Left colon (tissue), 2 donors: ENCODE results near the gene ARHGAP28. TPM values are rescaled to one million over a fixed set of nuclear protein-coding genes. Genes with fewer than 3 reads are reported as not detected.
A peak's percentile ranks its signal among the peaks of the same experiment; 100 is the strongest.
"Not testable (repeated sequence)": the region's sequence is repeated elsewhere in the genome, so short reads cannot be mapped to it uniquely, and the experiment has no call there.

ENCODE experiments used
- ATAC-seq: fragments of 200-7000 bp; cut with Tn5 transposase; one replicate; pipeline ENCODE4 v1.9.1; 2020; ENCODE audit warnings: mild to moderate bottlenecking, moderate library complexity
- DNase-seq, 2 donors: peaks; one replicate each; pipeline ENCODE4 v3.0.0-alpha.2; 2020
- intact Hi-C, 2 donors: fragments of 100-400 bp; cut with DNase I in 1 of 2; cut with micrococcal nuclease in 1 of 2; formaldehyde crosslinking; loops; one replicate each; pipeline versions ENCODE4 v1.11.2 to v1.14.0; 2022; cut with DNase I, micrococcal nuclease
- total RNA-seq, 2 donors: library from RNA; stranded (reverse); fragmentation: NEBNext Ultra II Directional; extraction: Animal tissue kit (Norgen Biotek cat#: 25700); gene quantifications; one replicate each; pipeline ENCODE4 v1.2.1, GENCODE V29; 2021
- donor health status: DM: no; HTN: no; CAD: no.
- donor health status: DM: yes; HTN: yes; CAD: no.

The ARHGAP28 gene
- total RNA-seq, 2 donors from 2014 or later = 2.1 to 6.5 TPM

DNA sequence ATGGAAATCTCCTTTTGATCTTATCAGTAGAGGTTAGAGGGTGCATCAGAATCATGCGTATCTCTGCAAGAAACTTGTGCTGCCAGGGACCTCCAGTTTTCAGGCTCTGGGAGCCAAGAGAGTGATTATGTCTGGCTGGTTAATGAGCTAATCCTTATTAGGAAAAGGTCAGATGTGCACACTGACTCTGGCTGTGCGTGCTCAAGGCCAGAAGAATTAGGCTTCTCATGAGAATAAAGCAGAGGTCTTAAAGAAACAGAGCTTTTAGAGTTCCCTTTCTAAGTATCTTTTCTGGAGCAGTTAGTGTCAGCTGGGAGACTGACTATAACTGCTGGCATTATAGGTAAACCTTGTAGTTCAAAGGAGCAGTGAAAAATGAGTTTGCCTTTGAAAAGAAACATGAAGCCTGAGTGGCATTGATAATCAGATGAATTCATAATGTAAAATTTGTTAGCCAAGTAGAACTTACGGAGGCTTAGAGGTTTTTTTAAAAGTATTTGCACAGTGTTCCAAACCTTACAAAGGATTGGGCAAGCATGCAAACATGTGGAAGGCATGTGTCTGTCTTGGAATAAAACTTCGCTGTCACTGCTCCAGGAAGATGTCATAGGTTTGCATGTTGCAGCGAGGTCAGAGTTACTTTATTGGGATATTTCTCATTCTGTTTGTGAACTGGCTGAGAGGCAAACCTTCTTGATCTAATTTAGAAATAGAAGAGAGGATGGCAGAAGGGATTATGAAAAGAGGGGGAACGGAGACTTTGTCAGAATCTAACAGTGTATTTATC, 151.7 kb downstream of the ARHGAP28 start:
- no peak for ATAC-seq
- DNase-seq = no peak
- intact Hi-C loops = no loop called here

GRCh38 chr18:6882401-6882800, 152.9 kb downstream of the ARHGAP28 start:
- intact Hi-C loops = no loop called here
- DNase-seq = no peak
- ATAC-seq = no peak

DNA sequence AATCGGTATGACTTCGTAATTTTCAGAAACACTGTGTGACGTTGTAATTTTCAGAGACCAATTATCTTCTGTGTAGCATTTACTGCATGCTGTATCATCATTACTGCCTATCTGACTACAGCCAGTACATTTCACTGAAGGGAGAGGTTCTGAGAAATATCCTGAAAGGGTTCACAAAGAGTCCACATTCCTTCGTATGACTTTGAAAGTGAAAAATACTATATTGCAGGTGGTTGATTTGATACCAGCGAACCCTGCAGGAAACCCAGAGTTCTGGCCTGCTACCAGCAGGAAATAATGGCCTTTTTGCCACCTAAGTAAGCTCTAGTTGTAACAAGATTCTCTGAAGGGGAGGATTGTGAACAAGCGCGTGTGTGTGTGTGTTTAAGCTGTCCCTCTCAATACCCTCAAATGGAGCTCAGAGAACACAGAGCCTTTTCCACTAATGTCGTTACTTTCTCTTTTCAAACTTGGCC, 155.5 kb downstream of the ARHGAP28 start:
- no peak for ATAC-seq
- intact Hi-C loops = no loop called here
- no peak for DNase-seq

- intact Hi-C loops = no loop called here
- DNase-seq (peak in 1 of 2 donors; percentile 15), ATAC-seq (peak; percentile 63)
These were observed 156.7 kb downstream of the ARHGAP28 start for GRCh38 chr18:6885992-6886796.

GRCh38 chr18:6886797-6887330, 157.3 kb downstream of the ARHGAP28 start:
- intact Hi-C loops = no loop called here
- DNase-seq = no peak
- no peak for ATAC-seq

GRCh38 chr18:6891788-6892187, 162.3 kb downstream of the ARHGAP28 start:
- intact Hi-C loops = loop anchor here in 1 of 2 donors (10.0 kb wide), 1 partner anchor 1007 kb away; no protein-coding TSS in a partner anchor
- DNase-seq (no peak), ATAC-seq (no peak)

- DNase-seq = no peak
- intact Hi-C loops = no loop called here
- ATAC-seq = no peak
These were observed 171.9 kb downstream of the ARHGAP28 start for GRCh38 chr18:6901286-6901926.

- no peak for ATAC-seq
- intact Hi-C loops = no loop called here
- DNase-seq = no peak
These were observed 187.6 kb downstream of the ARHGAP28 start for GRCh38 chr18:6917072-6917471.

GRCh38 chr18:6920099-6920955, 190.8 kb downstream of the ARHGAP28 start:
- intact Hi-C loops = loop anchor here in 1 of 2 donors (10.0 kb wide), 2 partner anchors 84 to 254 kb away; no protein-coding TSS in a partner anchor
- peak; percentile 84 for ATAC-seq
- peak; percentile 42 to 77 for DNase-seq

GRCh38 chr18:6921571-6921970, 192.1 kb downstream of the ARHGAP28 start:
- DNase-seq (no peak), ATAC-seq (no peak)
- intact Hi-C loops = loop anchor here in 1 of 2 donors (10.0 kb wide), 2 partner anchors 83 to 253 kb away; no protein-coding TSS in a partner anchor

GRCh38 chr18:6923220-6923619, 193.7 kb downstream of the ARHGAP28 start:
- intact Hi-C loops = loop anchor here in 1 of 2 donors (10.0 kb wide), 2 partner anchors 82 to 252 kb away; no protein-coding TSS in a partner anchor
- ATAC-seq = no peak
- DNase-seq = no peak

GRCh38 chr18:6927153-6927552, 197.6 kb downstream of the ARHGAP28 start:
- intact Hi-C loops = loop anchor here in 1 of 2 donors (10.0 kb wide), 2 partner anchors 78 to 248 kb away; no protein-coding TSS in a partner anchor
- no peak for DNase-seq

DNA sequence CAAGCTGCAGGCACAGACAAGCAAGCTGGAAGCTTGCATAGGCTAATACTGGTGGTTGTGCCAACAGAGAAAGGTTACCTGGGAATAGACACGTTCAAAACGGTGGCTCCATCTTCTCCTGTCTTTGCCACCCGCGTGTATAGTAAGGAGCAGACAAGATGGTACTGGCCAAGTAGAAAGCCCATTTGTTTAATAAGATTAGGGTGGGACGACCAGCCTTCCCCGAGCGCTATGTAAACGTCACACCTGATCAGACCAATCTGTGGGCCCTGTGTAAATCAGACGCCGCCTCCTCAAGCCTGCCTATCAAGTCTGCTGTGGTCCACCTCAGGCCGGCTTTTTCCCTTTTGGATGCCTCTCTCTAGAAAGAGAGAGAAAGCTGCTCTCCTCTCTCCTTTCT, 198.8 kb downstream of the ARHGAP28 start:
- ATAC-seq (peak; percentile 17), DNase-seq (no peak)
- intact Hi-C loops = loop anchor here in 1 of 2 donors (10.0 kb wide), 2 partner anchors 76 to 246 kb away; no protein-coding TSS in a partner anchor

More at GRCh38 chr18:6927153-6927552, 197.6 kb downstream of the ARHGAP28 start:
- ATAC-seq = peak; percentile 40

DNA sequence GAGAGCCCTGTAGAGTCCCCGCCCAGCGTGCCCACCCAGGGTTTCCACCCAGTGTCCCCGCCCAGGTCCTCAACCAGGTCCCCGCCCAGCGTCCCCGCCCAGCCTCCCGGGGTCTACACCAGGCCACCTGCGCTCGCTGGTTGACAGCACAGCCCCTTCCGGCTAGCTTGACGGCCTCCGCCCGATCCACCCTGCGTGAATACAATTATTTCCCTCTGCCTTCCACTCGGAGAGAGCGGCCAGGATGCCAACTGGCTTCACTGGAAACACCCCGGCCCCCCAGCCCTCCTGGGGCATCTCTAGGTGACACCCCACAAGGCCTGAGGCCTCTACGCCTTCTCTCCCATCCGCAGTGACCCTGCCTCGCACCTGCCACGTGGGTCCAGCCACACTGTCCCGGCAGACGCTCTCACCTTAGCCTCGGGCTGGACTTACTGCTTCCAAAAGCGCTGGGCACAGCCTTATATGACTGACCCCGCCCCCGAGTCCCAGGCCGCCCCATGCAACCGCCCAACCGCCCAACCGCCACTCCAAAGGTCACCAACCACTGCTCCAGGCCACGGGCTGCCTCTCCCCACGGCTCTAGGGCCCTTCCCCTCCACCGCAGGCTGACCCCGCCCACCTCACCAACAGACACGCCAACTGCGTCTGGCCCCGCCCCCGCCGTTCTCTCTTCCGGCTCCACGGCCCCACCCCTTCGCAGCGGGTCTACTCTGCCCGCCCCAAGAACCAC, 200.0 kb downstream of the ARHGAP28 start:
- DNase-seq = peak; percentile 52 to 76
- ATAC-seq = peak; percentile 87
- intact Hi-C loops = loop anchor here in 1 of 2 donors (10.0 kb wide), 2 partner anchors 75 to 245 kb away; no protein-coding TSS in a partner anchor

- no peak for ATAC-seq
- no peak for DNase-seq
- intact Hi-C loops = no loop called here
These were observed 205.3 kb downstream of the ARHGAP28 start for GRCh38 chr18:6934859-6935258.

DNA sequence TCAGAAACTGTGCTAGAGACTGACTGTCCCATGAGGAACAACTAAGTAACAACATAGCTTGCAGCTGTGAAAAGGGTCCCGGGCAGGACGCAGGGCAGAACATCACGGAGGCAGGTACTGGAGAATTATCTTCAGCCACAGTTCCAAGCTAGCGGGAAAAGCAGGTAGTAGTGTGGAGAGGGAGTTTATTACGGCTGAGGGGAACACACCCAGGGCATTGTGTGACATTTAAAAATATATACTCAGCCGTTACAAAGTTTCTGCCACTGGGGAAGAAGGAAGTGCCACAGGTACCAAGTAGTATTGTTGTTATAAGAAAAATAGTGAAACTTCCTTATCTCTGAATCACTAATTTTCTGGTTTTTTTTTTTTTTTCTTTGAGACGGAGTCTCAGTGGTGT, 208.5 kb downstream of the ARHGAP28 start:
- ATAC-seq (peak; percentile 96), DNase-seq (no peak)
- intact Hi-C loops = no loop called here

DNA sequence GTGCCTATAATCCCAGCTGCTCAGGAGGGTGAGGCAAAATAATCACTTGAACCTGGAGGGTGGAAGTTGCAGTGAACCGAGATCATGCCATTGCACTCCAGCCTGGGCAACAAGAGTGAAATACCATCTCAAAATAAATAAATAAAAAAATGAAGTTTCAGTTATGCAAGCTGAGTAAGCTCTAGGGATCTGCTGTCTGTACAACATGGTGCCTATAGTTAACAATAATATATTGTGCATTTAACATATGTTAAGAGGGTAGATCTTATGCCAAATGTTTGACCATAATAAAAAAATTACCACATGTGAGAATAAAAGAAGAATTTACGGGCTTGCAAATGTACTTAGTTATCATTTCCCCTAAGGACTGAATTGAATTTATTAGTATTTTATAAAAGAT, 208.9 kb downstream of the ARHGAP28 start:
- intact Hi-C loops, DNase-seq, ATAC-seq: not testable (repeated sequence)
